Keratinocyte (primary cell): ENCODE data around the gene BRI3BP. TPM values are rescaled to one million over a fixed set of nuclear protein-coding genes. Genes with fewer than 3 reads are reported as not detected.

Source experiments
- DNase-seq: peaks from one replicate; pipeline ENCODE4 v3.0.0-alpha.2; 2011; ENCODE audit warnings: low read depth, missing footprints, low spot score
- FAIRE-seq: peaks from 2 replicates; lab custom pipeline; 2011; peaks lifted over from hg19 to GRCh38; lab: Jason Lieb, UNC
- H2AFZ ChIP-seq: 2 replicates; pipeline ENCODE4 v1.6.0; 2012; ENCODE audit warnings: low read length, control low read depth, inconsistent platforms; ENCODE audit not compliant: control insufficient read depth
- H3K27ac ChIP-seq: 2 replicates; pipeline ENCODE4 v1.5.1; 2011; ENCODE audit warnings: low read length; ENCODE audit not compliant: control insufficient read depth, insufficient read depth
- H3K27me3 ChIP-seq: 3 replicates; pipeline ENCODE4 v1.6.0; 2011; ENCODE audit warnings: low read length; ENCODE audit not compliant: control insufficient read depth, insufficient read depth; ENCODE audit errors: extremely low read depth
- H3K36me3 ChIP-seq, 2 experiments: 2 replicates in 1 of 2; 3 replicates in 1 of 2; pipeline ENCODE4 v1.5.1; 2011; ENCODE audit warnings: low read length in 2 of 2, mild to moderate bottlenecking in 1 of 2; ENCODE audit not compliant: control insufficient read depth in 2 of 2, insufficient read depth in 2 of 2; ENCODE audit errors: extremely low read depth in 1 of 2
- H3K4me1 ChIP-seq: 3 replicates; pipeline ENCODE4 v1.5.1; 2011; ENCODE audit warnings: low read length; ENCODE audit not compliant: control insufficient read depth, insufficient read depth; ENCODE audit errors: extremely low read depth
- H3K4me2 ChIP-seq: 3 replicates; pipeline ENCODE4 v1.6.0; 2011; ENCODE audit warnings: low read depth, low read length; ENCODE audit not compliant: control insufficient read depth, insufficient read depth; ENCODE audit errors: extremely low read depth
- H3K4me3 ChIP-seq, 3 experiments: fragments of 200-600 bp in 1 of 3; sonication (generic) in 1 of 3; 2 replicates in 2 of 3; 3 replicates in 1 of 3; pipeline ENCODE4 v1.5.1; 2011 to 2016; ENCODE audit warnings: low read length in 3 of 3, mild to moderate bottlenecking in 3 of 3, control low read depth in 2 of 3, inconsistent platforms in 1 of 3, low read depth in 1 of 3, mixed read lengths in 1 of 3, mixed run types in 1 of 3, moderate library complexity in 1 of 3; ENCODE audit not compliant: control insufficient read depth in 2 of 3, insufficient read depth in 2 of 3; ENCODE audit errors: extremely low read depth in 1 of 3
- H3K79me2 ChIP-seq: 2 replicates; pipeline ENCODE4 v1.6.0; 2012; ENCODE audit warnings: low read length; ENCODE audit not compliant: control insufficient read depth, insufficient read depth
- H3K9ac ChIP-seq: 3 replicates; pipeline ENCODE4 v1.6.0; 2011; ENCODE audit warnings: low read length; ENCODE audit not compliant: control insufficient read depth, insufficient read depth; ENCODE audit errors: extremely low read depth
- H3K9me1 ChIP-seq: 3 replicates; pipeline ENCODE4 v1.6.0; 2011; ENCODE audit warnings: low read length; ENCODE audit not compliant: control insufficient read depth, insufficient read depth; ENCODE audit errors: extremely low read depth
- H3K9me3 ChIP-seq: 2 replicates; pipeline ENCODE4 v1.5.1; 2012; ENCODE audit warnings: low read depth, low read length; ENCODE audit not compliant: control insufficient read depth
- H4K20me1 ChIP-seq: 3 replicates; pipeline ENCODE4 v1.6.0; 2011; ENCODE audit warnings: low read length; ENCODE audit not compliant: control insufficient read depth, insufficient read depth; ENCODE audit errors: extremely low read depth
- CTCF ChIP-seq, 3 experiments: IDR thresholded peaks in 1 of 3; conservative IDR thresholded peaks in 1 of 3; optimal IDR thresholded peaks in 1 of 3; 2 replicates in 2 of 3; 3 replicates in 1 of 3; pipeline versions ENCODE3 to v1.5.1; 2011; ENCODE audit warnings: low read length in 3 of 3, mild to moderate bottlenecking in 3 of 3, moderate library complexity in 2 of 3, control low read depth in 1 of 3, inconsistent platforms in 1 of 3; ENCODE audit not compliant: insufficient read depth in 2 of 3; ENCODE audit errors: extremely low read depth in 1 of 3
- EZH2 ChIP-seq: IDR thresholded peaks from one replicate; pipeline ENCODE4 v1.6.1; 2012; ENCODE audit warnings: inconsistent platforms, mild to moderate bottlenecking, low read length, moderate library complexity
- dilution Hi-C: fragments of 300-500 bp; cut with MboI; formaldehyde crosslinking; loops from one replicate; pipeline ENCODE4 v1.7.0; 2020; ENCODE audit warnings: low sequenced_read_pairs; ENCODE audit not compliant: extremely low pct_ligation_motif_present
- polyA plus RNA-seq, 5 experiments: library from polyadenylated mRNA; depleted of rRNA in 3 of 5; stranded (reverse) in 3 of 5; stranded (forward) in 1 of 5; unstranded in 1 of 5; fragments of >200 nt; gene quantifications; 1 replicate in 1 of 5; 2 replicates in 3 of 5; 3 replicates in 1 of 5; pipeline versions ENCODE4 v1.2.1 to v1.2.3, GENCODE V29; 2011 to 2012; ENCODE audit warnings: missing spikeins in 2 of 5, low read depth in 1 of 5, low replicate concordance in 1 of 5

Gene BRI3BP
- polyA plus RNA-seq, 1 donor (not counting 4 experiments of a cell fraction or from before 2014, with no cell fraction given) = 11.6 TPM

GRCh38 chr12:125001636-125002035, 8.2 kb downstream of the BRI3BP start:
- no peaks in the 10 kb centered on the region for H3K9me1 ChIP-seq
- no peak overlapping the region for H3K4me3 ChIP-seq
- no peaks in the 10 kb centered on the region for H3K27me3 ChIP-seq
- H3K27ac ChIP-seq = no peak overlapping the region
- H4K20me1 ChIP-seq = peaks cover 3% of the 10 kb centered on the region
- no peak overlapping the region for H3K9ac ChIP-seq
- TF ChIP-seq EZH2 (no peak), CTCF (optimal IDR thresholded peaks at IDR 0.05 in 1 of 3, IDR thresholded peaks at IDR 0.05 in 1 of 3, conservative IDR thresholded peaks at IDR 0.05 in 1 of 3; ENCODE audit: extremely low read depth in 1 of 3, insufficient read depth in 2 of 3, low read length in 3 of 3) (no peak)
- H3K9me3 ChIP-seq = no peaks in the 10 kb centered on the region
- FAIRE-seq (no peak), DNase-seq (no peak)
- H3K36me3 ChIP-seq = no peaks in the 10 kb centered on the region
- no peaks in the 10 kb centered on the region for H3K4me1 ChIP-seq
- H3K4me2 ChIP-seq = no peak overlapping the region
- dilution Hi-C loops = no loop called here
- H2AFZ ChIP-seq = no peak overlapping the region
- peaks cover 55% of the 10 kb centered on the region for H3K79me2 ChIP-seq

GRCh38 chr12:125003021-125003420, 9.6 kb downstream of the BRI3BP start:
- FAIRE-seq (no peak), DNase-seq (no peak)
- Histone ChIP-seq H3K79me2 (peaks cover 51% of the 10 kb centered on the region), H3K36me3 (no peaks in the 10 kb centered on the region), H3K9me3 (no peaks in the 10 kb centered on the region), H3K9ac (no peak overlapping the region), H3K4me2 (no peak overlapping the region), H3K27ac (no peak overlapping the region), H3K4me1 (no peaks in the 10 kb centered on the region), H3K4me3 (no peak overlapping the region), H3K9me1 (no peaks in the 10 kb centered on the region), H3K27me3 (no peaks in the 10 kb centered on the region), H2AFZ (no peak overlapping the region), H4K20me1 (peaks cover 3% of the 10 kb centered on the region)
- TF ChIP-seq EZH2 = no peak
- TF ChIP-seq CTCF (optimal IDR thresholded peaks at IDR 0.05 in 1 of 3, IDR thresholded peaks at IDR 0.05 in 1 of 3, conservative IDR thresholded peaks at IDR 0.05 in 1 of 3; ENCODE audit: extremely low read depth in 1 of 3, insufficient read depth in 2 of 3, low read length in 3 of 3) = no peak
- dilution Hi-C loops = no loop called here
